ENCODE data around the gene LRIT1.
"Not testable (repeated sequence)": the region's sequence is repeated elsewhere in the genome, so short reads cannot be mapped to it uniquely, and the experiment has no call there.

The LRIT1 gene, protein sequence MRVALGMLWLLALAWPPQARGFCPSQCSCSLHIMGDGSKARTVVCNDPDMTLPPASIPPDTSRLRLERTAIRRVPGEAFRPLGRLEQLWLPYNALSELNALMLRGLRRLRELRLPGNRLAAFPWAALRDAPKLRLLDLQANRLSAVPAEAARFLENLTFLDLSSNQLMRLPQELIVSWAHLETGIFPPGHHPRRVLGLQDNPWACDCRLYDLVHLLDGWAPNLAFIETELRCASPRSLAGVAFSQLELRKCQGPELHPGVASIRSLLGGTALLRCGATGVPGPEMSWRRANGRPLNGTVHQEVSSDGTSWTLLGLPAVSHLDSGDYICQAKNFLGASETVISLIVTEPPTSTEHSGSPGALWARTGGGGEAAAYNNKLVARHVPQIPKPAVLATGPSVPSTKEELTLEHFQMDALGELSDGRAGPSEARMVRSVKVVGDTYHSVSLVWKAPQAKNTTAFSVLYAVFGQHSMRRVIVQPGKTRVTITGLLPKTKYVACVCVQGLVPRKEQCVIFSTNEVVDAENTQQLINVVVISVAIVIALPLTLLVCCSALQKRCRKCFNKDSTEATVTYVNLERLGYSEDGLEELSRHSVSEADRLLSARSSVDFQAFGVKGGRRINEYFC

DNA sequence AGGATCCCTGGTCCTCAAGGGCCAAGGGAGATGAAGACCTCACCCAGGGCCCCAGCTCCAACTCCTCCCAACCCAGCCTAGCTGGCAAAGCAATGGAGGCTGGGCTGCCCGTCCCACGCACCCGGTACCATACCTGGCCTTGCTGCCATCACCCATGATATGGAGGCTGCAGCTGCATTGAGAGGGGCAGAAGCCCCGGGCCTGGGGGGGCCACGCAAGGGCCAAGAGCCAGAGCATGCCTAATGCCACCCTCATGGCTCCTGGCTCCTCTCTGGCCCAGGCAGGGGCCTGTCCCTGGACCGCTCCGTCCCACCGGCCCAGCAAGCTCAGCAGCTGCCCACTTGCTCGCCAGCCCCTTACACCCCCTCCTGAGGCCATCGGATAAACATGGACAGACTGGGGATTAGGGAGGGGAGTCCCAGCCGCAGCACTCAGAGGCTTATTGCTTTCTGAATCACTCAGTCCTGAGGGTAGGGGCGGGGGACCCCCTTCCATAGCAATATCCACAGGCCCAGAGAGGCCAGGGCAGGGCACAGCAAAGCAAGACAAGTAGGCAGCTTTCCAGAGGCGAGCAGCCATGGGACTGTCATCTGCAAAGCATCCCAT, at the start of gene LRIT1:
Gene LRIT1, minus strand, starts transcription at position 362 of the 606 bp plus-strand sequence. Its CDS starts 107 bp downstream, at position 255.
- FAIRE-seq: no peak

DNA sequence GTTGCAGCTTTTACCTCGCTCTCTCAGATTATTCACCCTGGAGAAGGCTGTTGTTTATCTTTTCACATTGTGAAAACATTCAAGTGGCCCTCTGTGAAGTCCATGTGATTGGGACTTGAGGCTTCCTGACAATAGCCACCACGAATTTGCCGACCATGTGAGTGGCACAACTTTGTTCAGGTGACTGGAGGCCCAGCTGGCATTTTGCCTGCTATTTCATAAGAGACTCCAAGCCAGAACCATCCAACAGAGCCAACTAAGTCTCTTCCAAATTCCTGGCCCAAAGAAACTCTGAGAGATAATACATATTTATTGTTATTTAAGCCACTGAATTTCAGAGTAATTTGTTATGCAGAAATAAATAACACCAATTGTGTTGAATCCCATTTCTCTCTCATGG, 48.9 kb upstream of the LRIT1 start:
- FAIRE-seq: no peak

DNA sequence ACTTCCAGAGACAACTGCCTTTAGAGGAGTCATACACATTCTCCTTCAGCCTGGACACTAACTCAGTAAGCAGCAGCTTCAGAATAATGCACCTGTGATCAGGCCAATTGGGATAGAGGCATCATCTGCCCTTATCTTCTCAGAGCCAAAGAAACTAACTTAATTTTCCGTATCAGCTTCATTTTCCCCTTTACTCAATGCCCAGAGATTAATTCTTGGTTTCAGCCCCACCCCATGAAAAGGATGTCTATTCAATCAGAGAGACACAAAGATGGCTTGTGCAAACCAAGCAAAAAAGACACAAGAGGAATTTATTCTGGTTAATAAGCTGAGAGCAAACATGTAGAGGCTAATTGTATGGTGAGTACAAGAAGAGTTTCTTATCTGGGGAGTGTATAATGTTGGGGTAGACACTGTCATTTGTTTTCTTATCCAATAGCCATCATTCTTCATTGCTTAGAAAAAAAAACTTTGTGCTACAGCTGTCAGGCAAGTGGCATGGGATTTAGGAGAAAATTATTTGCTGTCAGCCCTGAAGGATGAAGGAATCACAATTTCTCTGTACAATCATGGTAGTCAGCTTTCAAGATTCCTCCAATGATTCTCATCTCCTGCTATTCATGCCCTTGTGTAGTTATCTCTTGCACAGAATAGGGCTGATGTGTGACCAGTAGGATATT, 48.3 kb upstream of the LRIT1 start:
- no peak for FAIRE-seq

- FAIRE-seq: no peak
Measured at GRCh38 chr10:84288151-84288550, 46.8 kb upstream of the LRIT1 start.

DNA sequence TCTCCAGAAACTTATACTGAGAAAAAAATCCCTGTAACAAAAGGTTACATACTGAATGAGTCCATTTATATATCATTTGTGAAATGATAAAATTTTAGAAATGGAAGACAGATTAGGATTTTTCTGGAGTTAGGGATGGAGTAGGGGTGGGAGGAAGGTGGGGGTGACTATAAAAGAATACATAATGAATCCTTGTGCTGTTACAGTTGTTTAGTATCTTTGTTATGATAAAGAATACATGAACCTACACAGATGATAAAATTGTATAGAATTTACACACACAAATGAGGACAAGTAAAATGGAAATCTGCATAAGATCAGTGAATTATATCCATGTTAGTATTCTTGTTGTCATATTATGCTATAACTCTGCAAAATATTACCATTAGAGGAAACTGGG, 45.3 kb upstream of the LRIT1 start:
- FAIRE-seq: no peak

DNA sequence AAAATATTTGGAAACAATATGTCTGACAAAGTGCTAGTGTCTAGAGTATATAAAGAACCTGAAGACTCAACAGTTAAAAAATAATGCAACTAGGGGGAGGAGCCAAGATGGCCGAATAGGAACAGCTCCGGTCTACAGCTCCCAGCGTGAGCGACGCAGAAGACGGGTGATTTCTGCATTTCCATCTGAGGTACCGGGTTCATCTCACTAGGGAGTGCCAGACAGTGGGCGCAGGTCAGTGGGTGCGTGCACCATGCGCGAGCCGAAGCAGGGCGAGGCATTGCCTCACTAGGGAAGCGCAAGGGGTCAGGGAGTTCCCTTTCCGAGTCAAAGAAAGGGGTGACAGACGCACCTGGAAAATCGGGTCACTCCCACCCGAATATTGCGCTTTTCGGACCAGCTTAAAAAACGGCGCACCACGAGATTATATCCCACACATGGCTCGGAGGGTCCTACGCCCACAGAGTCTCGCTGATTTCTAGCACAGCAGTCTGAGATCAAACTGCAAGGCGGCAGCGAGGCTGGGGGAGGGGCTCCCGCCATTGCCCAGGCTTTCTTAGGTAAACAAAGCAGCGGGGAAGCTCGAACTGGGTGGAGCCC, 38.6 kb upstream of the LRIT1 start:
- not testable (repeated sequence) for FAIRE-seq

DNA sequence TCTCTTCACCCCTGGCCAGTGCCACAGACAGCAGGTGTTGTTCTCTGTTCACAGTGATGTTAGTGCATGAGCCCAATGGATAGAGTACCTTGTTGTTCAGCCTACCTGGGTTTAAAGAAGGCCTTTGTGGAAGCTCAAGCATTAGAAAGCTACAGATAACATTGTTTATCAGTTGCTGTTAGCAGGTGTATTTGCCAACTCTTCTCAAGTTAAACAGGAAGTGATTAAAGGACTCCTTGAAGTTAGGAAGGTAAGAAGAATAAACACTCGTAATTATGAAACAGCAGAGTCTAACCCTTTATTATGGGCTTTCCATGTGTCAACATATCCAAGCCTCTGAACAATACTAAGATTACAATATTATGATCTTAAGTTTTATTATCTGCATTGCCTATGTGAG, 29.4 kb upstream of the LRIT1 start:
- FAIRE-seq: no peak

- FAIRE-seq: no peak
Measured at GRCh38 chr10:84269773-84270172, 28.4 kb upstream of the LRIT1 start.

DNA sequence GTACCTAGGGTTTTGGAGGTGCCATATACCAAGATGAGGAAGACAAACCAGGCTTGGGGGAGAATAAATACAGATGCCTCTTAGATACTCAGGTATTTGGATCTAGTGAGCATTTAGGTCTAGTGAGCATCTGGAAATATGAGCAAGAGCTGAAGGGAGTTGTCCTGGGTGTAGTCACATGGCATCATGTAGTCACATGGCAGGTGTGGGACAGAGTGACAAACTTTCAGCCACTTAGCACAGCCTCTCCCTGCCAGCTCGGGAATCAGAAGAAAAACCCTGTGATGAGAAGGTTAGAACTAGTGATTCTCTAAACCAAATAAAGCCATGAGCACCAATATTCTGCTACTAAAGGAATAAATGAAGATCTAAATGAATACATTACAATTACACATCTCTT, 27.8 kb upstream of the LRIT1 start:
- no peak for FAIRE-seq

GRCh38 chr10:84267503-84268126, 26.3 kb upstream of the LRIT1 start:
- FAIRE-seq: no peak

DNA sequence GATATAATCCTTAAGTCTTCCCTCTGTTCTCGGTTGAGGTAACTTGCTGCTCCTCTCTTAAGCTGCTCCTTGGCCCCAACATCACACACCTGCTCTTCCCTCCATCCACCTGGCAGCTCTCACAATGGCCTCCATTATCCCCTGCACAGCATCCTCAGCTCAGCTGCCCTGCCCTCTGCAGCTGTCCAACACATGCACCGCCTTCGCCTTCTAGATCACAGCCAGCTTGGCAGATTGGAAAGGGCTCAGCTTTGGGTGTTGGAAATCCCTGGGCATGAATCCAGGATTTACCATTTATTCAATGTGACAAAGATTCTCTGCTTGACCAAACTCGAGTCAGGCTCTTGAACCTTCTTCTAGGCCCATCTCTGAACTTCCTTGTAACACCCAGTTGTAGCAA, 24.1 kb upstream of the LRIT1 start:
- no peak for FAIRE-seq

DNA sequence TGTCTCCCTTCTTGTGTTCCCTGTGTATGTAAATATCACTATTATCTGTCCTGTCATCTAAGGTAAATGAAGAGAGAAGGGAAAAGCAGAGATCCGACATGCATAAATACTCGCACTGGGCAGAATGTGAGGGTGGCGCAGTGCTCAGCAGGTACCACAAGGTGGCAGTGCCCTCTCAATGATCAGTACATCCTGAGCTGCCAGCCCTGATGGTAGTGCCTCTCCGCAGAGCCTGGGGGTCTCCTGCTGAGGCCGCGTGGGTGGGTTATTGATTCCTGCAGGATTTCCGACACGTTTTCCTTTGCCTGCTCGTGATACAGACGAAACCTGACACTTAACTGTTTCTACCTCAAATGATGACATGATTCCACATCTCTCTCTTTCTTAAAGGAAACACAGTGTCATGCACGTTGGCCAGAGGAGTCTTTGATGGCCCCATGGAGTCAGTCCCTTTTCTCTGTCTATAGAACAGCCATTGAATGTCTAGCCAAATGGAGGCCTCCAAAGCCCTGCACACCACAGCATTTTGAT, 23.3 kb upstream of the LRIT1 start:
- no peak for FAIRE-seq

DNA sequence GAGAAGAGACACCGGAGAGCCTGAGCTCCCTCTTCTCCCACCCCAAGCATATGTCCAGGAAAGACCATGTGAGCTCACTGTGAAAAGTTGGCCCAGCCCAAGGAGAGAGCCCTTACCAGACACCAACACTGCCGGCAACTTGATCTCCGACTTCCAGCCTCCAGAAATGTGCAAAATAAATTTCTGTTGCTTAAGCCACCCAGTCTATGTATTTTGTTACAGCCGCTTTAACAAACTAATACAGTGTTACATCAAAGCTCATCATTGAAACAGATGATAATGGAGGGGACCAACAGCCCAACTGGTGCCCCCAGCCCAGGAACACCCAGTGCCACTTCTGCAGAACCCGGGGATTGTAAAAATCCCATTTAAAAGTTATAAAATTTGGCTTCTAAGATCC, 22.4 kb upstream of the LRIT1 start:
- no peak for FAIRE-seq

DNA sequence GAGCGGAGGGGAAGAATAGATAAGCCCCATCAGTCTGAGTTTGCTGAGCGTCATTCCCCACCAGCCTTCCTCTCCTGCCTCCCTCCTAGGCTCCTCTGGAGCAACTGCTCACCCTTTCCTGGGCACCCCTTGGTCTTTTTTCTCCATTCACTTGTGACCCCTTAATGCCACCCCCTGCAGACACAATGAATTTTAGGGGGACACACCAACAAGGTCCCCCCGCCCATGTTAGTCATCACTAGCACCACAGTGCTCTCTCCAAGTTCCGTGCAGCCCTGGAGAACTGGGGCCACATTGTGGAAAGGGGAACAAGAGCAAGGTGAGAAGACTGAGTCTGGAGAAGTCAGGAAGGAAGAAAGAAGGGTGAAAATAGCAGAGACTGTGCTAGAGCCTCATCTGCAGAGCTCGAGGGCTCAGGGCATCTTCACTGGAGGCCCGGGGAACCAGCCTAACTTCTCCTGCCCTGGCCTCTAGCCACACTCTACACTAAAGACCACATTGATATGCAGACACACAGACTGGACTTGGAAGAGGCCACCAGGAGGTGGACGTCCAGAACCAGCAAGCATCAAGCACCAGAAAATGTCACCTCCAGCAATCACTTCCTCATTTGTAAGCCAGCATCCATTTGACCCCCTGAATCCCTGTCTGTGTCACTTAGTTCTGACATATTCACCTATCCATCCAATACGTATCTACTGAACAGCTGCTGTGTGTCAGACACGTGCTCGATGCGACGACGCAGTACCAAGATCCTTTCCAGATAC, 21.0 kb upstream of the LRIT1 start:
- no peak for FAIRE-seq

- no peak for FAIRE-seq
Measured at GRCh38 chr10:84261236-84261915, 20.0 kb upstream of the LRIT1 start.

- FAIRE-seq: no peak
Measured at GRCh38 chr10:84258034-84258695, 16.8 kb upstream of the LRIT1 start.

DNA sequence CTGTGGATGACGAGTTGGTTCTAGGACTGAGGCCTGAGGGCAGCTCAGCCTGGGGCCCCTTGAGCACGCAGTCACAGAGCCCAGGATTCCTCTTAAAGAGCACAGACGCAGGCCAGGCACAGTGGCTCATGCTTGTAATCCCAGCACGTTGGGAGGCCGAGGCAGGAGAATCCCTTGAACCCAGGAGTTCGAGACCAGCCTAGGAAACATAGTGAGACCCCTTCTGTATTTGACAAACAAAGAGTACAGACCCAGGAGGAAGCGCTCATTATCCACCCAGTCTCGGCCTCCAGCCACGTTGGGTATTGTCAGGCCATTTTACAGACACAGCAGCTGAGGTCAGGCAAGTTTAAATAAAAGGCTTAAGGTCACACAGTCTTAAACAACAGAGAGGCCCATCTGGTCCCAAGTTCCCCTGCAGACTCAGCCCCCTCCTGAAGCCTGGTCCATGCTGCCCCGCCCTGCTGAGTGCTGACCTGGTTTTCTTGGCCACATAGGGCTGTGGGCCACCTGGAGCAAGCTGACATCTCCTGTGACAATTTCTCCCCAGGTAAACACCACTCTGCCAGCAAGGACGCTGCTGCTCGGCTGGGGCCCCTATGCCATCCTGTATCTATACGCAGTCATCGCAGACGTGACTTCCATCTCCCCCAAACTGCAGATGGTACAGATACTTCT, 16.1 kb upstream of the LRIT1 start:
- FAIRE-seq: no peak

DNA sequence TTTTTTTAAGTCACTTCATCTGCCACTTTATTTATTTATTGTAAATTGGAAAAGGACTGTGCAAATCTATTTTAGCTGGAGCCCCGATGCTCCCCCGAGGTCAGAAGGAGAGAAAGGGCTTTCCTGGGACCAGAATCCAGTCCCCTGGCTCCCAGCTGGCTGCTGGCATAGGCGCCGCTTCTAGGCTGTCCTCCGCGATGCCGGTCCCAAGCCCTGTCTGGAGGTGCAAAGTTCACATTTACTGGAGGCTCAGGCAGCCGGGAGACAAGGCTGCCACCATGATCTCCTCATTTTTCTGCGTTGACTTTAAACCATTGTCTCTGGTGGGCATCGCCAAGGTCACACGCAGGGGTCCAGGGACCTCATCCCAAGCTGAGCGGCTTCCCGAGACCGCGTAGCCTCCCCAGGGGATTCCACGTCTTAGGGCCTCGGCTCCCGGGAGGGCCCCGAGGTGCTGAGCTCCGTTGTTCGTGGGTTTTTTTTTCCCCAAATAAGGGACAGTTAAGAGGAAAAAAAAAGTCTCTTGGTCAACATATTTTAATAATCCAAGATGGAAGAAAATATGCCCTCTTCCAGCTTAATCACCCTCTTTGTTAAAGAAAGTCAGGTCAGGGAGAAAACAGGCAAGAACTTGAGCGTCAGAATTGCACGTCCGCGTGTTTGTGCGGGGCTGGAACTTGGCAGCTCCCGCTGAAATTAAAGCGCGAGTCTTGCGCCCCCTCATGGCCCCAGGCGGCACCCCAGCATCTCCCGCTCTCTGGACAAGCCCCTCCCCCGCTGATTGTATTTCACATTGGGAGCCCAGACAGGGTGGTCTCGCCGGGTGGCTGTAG, 15.4 kb upstream of the LRIT1 start:
- FAIRE-seq: no peak
